GM06990 (cell line): ENCODE results near the gene ADAMTSL2.

Source experiments
- DNase-seq: peaks from one replicate; pipeline ENCODE4 v3.0.0-alpha.2; 2011; ENCODE audit not compliant: insufficient read length; ENCODE audit errors: extremely low read depth
- H3K27me3 ChIP-seq: replicated peaks from 2 replicates; pipeline ENCODE4 v1.6.0; 2011; ENCODE audit warnings: low read length; ENCODE audit not compliant: control insufficient read depth, insufficient read depth
- H3K36me3 ChIP-seq: 2 replicates; pipeline ENCODE4 v1.5.1; 2011; ENCODE audit warnings: low read length; ENCODE audit not compliant: control insufficient read depth, insufficient read depth
- H3K4me3 ChIP-seq: replicated peaks from 2 replicates; pipeline ENCODE4 v1.5.1; 2011; ENCODE audit warnings: low read depth, mild to moderate bottlenecking, control low read depth, low read length
- TF ChIP-seq, protein P1 (sequence below): IDR thresholded peaks from 2 replicates; pipeline ENCODE4 v1.5.1; 2011; ENCODE audit warnings: low read length, control low read depth, mild to moderate bottlenecking, inconsistent platforms; ENCODE audit not compliant: insufficient read depth, poor library complexity, severe bottlenecking

Gene ADAMTSL2

DNA sequence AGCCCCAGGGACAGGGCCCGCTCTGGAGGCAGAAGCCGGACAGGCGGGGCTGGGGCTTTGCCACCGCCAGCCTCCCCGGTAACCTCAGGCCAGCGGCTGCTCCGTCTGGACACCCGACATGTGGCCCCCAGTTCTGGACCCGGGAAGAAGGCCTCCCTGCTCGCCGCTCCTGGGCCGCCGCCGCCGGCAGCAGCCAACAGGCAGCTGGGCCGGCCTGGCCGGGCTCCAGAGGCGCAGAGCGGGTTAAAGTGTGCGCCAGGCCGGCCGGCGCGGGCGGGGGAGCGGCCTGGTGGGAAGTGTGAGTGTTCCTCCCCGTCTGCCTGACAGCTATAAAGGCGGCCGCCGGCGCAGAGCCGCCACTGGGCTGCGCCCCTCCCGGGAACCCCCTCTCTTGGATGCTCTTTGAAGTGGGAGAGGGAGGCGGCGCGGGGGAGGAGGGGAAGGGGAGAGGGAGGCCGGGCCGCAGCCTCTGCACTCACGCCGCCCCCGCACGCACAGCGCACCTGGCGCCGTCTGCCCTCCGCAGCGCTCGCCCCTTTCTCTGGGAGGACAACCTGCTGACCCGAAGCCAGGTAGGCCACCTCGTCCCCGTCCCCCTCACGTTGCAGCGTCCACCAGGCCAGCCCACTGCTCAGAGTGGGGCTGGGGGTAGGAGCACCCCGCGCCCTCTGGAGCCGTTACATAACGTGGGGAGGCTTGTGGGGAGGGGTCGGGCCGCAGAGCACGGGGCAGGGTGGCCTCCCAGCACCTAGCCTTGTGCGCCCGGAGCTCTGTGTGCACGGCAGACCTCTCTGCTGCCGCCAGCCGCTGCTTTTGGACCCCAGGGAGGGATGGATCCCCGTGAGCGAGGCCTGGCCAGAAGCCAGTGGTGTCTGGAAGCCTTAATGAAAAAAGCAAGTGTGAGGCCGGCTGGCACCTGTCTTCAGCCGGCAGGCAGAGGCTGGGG, at the start of gene ADAMTSL2:
Gene ADAMTSL2 (plus strand): TSS at position 359 of the 946 bp plus-strand sequence. CDS start 2,009 bp downstream, outside the sequence.
- peak; percentile 47 for DNase-seq
- no peaks in the 10 kb centered on the region for H3K36me3 ChIP-seq
- peaks cover 3% of the 10 kb centered on the region for H3K27me3 ChIP-seq
- TF ChIP-seq, protein P1, sequence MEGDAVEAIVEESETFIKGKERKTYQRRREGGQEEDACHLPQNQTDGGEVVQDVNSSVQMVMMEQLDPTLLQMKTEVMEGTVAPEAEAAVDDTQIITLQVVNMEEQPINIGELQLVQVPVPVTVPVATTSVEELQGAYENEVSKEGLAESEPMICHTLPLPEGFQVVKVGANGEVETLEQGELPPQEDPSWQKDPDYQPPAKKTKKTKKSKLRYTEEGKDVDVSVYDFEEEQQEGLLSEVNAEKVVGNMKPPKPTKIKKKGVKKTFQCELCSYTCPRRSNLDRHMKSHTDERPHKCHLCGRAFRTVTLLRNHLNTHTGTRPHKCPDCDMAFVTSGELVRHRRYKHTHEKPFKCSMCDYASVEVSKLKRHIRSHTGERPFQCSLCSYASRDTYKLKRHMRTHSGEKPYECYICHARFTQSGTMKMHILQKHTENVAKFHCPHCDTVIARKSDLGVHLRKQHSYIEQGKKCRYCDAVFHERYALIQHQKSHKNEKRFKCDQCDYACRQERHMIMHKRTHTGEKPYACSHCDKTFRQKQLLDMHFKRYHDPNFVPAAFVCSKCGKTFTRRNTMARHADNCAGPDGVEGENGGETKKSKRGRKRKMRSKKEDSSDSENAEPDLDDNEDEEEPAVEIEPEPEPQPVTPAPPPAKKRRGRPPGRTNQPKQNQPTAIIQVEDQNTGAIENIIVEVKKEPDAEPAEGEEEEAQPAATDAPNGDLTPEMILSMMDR: no peak
- H3K4me3 ChIP-seq: no peak within 1 kb of the TSS

DNA sequence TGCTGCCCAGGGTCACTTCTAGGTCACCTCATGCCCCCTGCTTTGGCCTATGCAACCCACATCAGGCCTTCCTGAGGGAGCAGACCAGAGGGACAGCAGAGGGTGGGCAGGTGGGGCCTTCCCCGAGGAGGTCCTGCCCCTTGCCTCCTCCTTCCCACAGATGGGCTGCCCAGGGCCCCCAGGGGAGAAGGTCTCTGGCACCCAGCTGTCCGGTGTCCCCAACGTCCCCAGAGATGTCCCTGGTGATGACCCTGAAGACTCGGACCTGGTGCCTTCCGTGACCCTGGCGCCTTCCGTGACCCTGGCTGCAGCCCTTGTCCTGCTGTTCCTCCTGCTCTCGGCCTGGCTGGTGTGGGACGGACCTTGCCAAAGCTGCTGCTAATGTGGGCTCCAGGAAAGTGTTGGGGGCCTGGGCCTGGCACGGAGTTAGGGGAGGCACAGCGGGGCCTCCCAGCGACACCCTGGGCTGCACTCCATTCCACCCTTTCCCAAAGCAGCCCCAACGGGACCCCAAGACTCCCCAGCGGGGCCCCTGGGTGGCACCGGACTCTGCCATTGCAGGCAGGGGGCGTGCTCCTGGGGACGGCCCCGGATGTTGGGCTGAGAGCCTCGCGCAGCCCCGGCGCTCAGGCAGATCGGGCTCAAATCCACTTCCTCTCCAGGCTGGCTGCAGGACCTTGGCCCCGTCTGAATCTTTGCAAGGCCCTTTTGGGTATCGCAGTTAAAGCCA, 48.8 kb upstream of the ADAMTSL2 start:
- Histone ChIP-seq H3K27me3 (no peaks in the 10 kb centered on the region; the same call in 1 of the 2 replicates), H3K36me3 (no peaks in the 10 kb centered on the region), H3K4me3 (peak overlapping the region; percentile 38)
- TF ChIP-seq, protein P1: peak; percentile 44
- DNase-seq: peak; percentile 62

DNA sequence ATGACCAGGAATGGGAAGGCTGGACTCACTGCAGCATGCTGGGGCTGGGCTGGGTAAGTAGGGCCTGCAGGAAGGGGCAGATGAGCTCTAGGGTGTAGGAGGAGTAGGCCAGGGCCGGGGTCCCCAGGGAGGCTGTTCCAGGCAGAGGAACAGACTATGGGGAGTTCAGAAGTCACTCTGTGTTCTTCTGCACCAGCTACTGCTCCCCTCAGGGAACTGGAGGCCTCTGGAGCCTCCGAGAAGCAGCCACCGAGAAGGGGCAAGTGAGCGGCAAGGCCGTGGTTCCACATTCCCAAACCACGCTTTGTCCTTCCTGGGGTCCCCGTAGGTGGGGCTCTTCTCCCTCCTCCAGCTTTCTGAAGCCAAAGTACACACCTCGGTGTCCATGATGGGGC, 47.2 kb upstream of the ADAMTSL2 start:
- TF ChIP-seq, protein P1: no peak

DNA sequence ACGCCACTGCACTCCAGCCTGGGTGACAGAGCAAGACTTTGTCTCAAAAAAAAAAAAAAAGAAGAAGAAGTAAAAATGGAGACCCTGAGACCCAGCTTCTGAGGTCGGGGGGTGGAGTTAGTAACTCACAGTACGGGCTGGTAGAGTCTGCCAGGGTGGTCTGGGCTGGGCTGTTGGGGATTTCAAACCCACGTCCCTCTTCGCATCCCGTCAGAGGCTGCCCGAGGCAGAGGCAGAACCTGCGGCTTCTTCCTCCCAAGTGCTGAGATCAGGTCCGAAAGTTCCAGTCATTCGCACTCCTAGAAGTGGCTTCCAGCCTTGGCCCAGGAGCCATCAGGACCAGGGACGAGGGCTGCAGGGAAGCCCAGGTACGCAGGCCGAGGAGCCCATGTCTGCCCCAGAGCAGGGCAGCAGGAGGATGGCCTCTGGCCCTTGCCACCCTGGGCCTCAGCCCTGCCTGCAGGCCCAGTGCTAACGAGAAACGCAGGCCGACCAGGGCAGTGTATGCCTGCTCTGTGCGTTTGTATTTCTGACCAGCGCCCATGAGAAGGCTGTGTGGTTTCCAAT, 45.7 kb upstream of the ADAMTSL2 start:
- no peak overlapping the region for H3K4me3 ChIP-seq
- no peaks in the 10 kb centered on the region for H3K36me3 ChIP-seq
- no peak for DNase-seq
- no peaks in the 10 kb centered on the region; the same call in 1 of the 2 replicates for H3K27me3 ChIP-seq
- TF ChIP-seq, protein P1: no peak

More for the DNA sequence above, 47.2 kb upstream of the ADAMTSL2 start:
- H3K36me3 ChIP-seq: no peaks in the 10 kb centered on the region
- H3K4me3 ChIP-seq: no peak overlapping the region
- no peak for DNase-seq
- H3K27me3 ChIP-seq: no peaks in the 10 kb centered on the region; the same call in 1 of the 2 replicates

DNA sequence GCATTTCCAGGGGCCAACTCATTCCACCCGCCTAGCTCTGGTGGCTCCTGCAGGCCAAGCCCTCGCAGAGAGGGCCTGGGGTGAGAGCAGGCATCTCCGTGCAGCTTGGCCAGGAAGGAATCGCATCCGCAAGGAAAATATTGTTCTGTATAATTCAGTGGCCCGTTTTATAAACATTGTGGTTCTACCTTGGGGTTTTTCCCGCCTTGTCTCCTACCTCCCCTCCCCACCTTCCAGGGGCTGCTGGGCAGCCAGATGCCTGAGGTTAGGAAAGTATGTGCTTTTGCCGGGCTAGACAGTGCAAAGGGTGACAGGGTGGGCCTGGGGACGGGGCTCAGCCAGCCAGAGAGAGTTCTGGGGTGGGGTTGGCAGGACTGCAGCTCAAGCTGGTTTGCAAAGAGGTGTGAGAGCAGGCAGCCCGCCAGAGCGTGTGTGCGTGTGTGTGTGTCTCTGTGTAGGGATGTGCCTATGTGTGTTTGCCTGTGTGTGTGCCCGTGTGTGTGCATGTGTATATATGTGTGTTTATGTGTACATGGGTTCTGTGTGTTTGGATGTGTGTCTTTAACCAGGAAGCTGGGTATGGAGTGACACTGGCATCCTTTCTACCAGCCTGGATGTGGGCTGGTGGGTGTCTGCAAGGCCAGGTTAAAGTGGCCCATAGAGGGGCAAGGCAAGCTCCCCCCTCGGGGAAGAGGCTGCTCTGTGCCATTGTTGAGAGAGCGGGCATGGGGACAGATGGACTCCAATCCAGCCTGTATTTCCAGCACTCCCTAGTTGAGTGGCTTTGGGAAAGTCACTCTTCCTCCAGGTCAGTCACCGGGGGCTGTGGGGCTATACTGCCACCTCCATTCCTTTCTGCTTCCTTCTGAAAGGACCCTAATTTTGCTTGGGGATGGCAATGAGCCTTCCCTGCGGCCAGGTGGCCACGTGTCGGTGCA, 45.0 kb upstream of the ADAMTSL2 start:
- Histone ChIP-seq H3K36me3 (no peaks in the 10 kb centered on the region), H3K4me3 (no peak overlapping the region), H3K27me3 (no peaks in the 10 kb centered on the region; the same call in 1 of the 2 replicates)
- TF ChIP-seq, protein P1: no peak
- DNase-seq: no peak
